Liver (tissue), 9 donors: ENCODE results near the gene KLK12. TPM values are rescaled to one million over a fixed set of nuclear protein-coding genes. Genes with fewer than 3 reads are reported as not detected.

Experiments
- DNase-seq: peaks from one replicate; pipeline ENCODE4 v3.0.0-alpha.2; 2017; ENCODE audit warnings: low spot score
- H3K27ac ChIP-seq, 2 donors: one replicate each; pipeline ENCODE4 v1.7.0; 2013; ENCODE audit warnings: inconsistent platforms in 2 of 2, low read length in 2 of 2, control low read depth in 1 of 2, low read depth in 1 of 2, mild to moderate bottlenecking in 1 of 2
- H3K27me3 ChIP-seq, 4 donors: one replicate each; pipeline versions ENCODE4 v1.6.1 to v1.7.0; 2013; ENCODE audit warnings: low read length in 3 of 4, inconsistent platforms in 1 of 4, mild to moderate bottlenecking in 1 of 4, moderate library complexity in 1 of 4; ENCODE audit not compliant: control insufficient read depth in 4 of 4, insufficient read depth in 4 of 4
- H3K36me3 ChIP-seq, 4 donors: one replicate each; pipeline versions ENCODE4 v1.6.1 to v1.7.0; 2013; ENCODE audit warnings: low read length in 3 of 4, mild to moderate bottlenecking in 3 of 4, low read depth in 1 of 4, moderate library complexity in 1 of 4; ENCODE audit not compliant: control insufficient read depth in 4 of 4, insufficient read depth in 3 of 4
- H3K4me1 ChIP-seq, 4 donors: one replicate each; pipeline versions ENCODE4 v1.6.1 to v1.7.0; 2013; ENCODE audit warnings: low read length in 3 of 4, mild to moderate bottlenecking in 3 of 4, moderate library complexity in 1 of 4; ENCODE audit not compliant: control insufficient read depth in 4 of 4, insufficient read depth in 4 of 4
- H3K4me3 ChIP-seq, 3 donors: one replicate each; pipeline versions ENCODE4 v1.6.1 to v1.7.0; 2013; ENCODE audit warnings: low read length in 3 of 3, control low read depth in 1 of 3, low read depth in 1 of 3, mild to moderate bottlenecking in 1 of 3
- H3K9ac ChIP-seq, 2 donors: one replicate each; pipeline ENCODE4 v1.7.0; 2013; ENCODE audit warnings: low read length in 2 of 2, mild to moderate bottlenecking in 2 of 2, moderate library complexity in 2 of 2, control low read depth in 1 of 2, low read depth in 1 of 2
- H3K9me3 ChIP-seq, 4 donors: one replicate each; pipeline versions ENCODE4 v1.6.1 to v1.7.0; 2013; ENCODE audit warnings: low read length in 3 of 4; ENCODE audit not compliant: control insufficient read depth in 4 of 4
- CTCF ChIP-seq: fragments of 150-350 bp; IDR thresholded peaks from 2 replicates; pipeline ENCODE4 v1.5.1; 2017; ENCODE audit warnings: improper control_type of control experiment, low read depth, low read length; ENCODE audit not compliant: missing input control
- EGR1 ChIP-seq, 2 donors: IDR thresholded peaks; 2 replicates each; pipeline ENCODE4 v1.6.1; 2016 to 2018; ENCODE audit warnings: antibody characterized with exemption in 2 of 2, low read depth in 2 of 2
- HNF4A ChIP-seq, 2 donors: conservative IDR thresholded peaks; 2 replicates each; pipeline ENCODE4 v1.6.1; 2016; ENCODE audit warnings: antibody characterized with exemption in 2 of 2, mild to moderate bottlenecking in 2 of 2
- JUND ChIP-seq, 2 donors: IDR thresholded peaks; 2 replicates each; pipeline ENCODE4 v1.6.1; 2016; ENCODE audit warnings: antibody characterized with exemption in 2 of 2
- MAX ChIP-seq: IDR thresholded peaks from 2 replicates; pipeline ENCODE4 v1.6.1; 2016; ENCODE audit warnings: antibody characterized with exemption
- RAD21 ChIP-seq, 2 donors: IDR thresholded peaks; 2 replicates each; pipeline ENCODE4 v1.6.1; 2016; ENCODE audit warnings: antibody characterized with exemption in 2 of 2, mild to moderate bottlenecking in 2 of 2
- REST ChIP-seq: IDR thresholded peaks from 2 replicates; pipeline ENCODE4 v1.6.1; 2016; ENCODE audit warnings: antibody characterized with exemption, mild to moderate bottlenecking
- SP1 ChIP-seq: IDR thresholded peaks from 2 replicates; pipeline ENCODE4 v1.6.1; 2018; ENCODE audit warnings: antibody characterized with exemption, mild to moderate bottlenecking
- TAF1 ChIP-seq: conservative IDR thresholded peaks from 2 replicates; pipeline ENCODE4 v1.6.1; 2016; ENCODE audit warnings: antibody characterized with exemption, mild to moderate bottlenecking
- YY1 ChIP-seq: IDR thresholded peaks from 2 replicates; pipeline ENCODE4 v1.6.1; 2016; ENCODE audit warnings: antibody characterized with exemption, mild to moderate bottlenecking
- ZBTB33 ChIP-seq: IDR thresholded peaks from 2 replicates; pipeline ENCODE4 v1.6.1; 2016; ENCODE audit warnings: antibody characterized with exemption
- WGBS: extraction: QIAGEN DNeasy Blood & Tissue Kit; methylation state at CpG from one replicate; pipeline ENCODE4 v1.1.7; 2013; 5-methylcytosine and 5-hydroxymethylcytosine counted together
- polyA plus RNA-seq, 2 donors: library from polyadenylated mRNA; stranded (reverse) in 1 of 2; unstranded in 1 of 2; fragments of 200-250 nt in 1 of 2; fragments of >200 nt in 1 of 2; fragmentation: Nextera tagmentation in 1 of 2; extraction: Ambion mirVana in 1 of 2; gene quantifications; one replicate each; pipeline versions ENCODE4 v1.2.1 to v1.2.3, GENCODE V29; 2013 to 2015
- total RNA-seq, 2 donors: library from RNA; depleted of rRNA; stranded (reverse); fragments of >200 nt; gene quantifications; one replicate each; pipeline ENCODE4 v1.2.3, GENCODE V29; 2014
- TF ChIP-seq, protein P1 (sequence below): IDR thresholded peaks from 2 replicates; pipeline ENCODE4 v1.6.1; 2016; ENCODE audit warnings: antibody characterized with exemption
- donor health status: healthy.
- donor health status: healthy.
- donor health status: healthy.
- donor health status: healthy.
- donor health status: healthy.

Gene KLK12
- total and polyA plus RNA-seq, 4 donors: not detected

DNA sequence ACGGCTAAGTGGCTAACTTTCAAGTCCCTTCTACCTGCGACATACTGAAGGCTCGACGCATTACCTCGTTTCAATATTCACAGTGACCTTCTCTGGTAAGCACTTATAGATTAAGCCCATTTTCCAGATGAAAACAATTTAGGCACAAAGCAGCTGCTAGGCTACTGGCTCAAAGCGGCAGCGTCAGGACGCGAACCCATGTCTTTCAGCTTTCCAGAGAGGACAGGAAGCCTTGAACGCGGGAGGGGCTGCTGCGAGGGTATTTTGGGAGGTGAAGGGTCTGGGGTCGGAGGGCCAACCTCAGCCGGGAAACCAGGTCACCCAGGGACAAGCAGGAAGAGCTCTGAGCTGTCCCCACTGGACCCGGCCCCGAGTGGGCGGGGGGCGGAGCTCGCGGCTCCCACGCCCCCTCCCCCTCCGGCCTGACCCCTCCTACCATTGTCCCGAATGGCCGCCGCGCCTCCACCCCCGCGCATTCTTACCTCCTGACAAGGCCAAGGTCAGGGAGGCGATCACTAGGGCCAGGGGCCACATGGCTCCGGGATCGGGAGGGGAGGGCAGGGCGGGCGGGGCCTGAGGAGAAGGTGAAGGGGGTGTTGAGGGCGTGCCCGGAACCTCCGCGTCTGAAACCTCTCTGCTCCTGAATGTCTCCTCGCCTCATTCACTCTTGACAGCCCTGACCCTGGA, 29.9 kb upstream of the KLK12 start, which contains the start of gene KLK13:
TSS of gene KLK13 (minus strand) at position 559 of the 687 bp plus-strand sequence. CDS start at position 534, 25 bp downstream.
- Histone ChIP-seq H3K27ac (no peak within 1 kb of the TSS), H3K9me3 (no peaks in the 10 kb centered on the region), H3K4me1 (no peaks in the 10 kb centered on the region), H3K36me3 (no peaks in the 10 kb centered on the region), H3K9ac (no peak within 1 kb of the TSS), H3K4me3 (no peak within 1 kb of the TSS), H3K27me3 (peaks cover 0 to 6% (median 1%) of the 10 kb centered on the region in 4 donors)
- WGBS: 14% methylated on average over 38 of the region's 38 CpGs
- no peak for TF ChIP-seq YY1
- no peak for TF ChIP-seq SP1
- no peak for TF ChIP-seq TAF1
- no peak for DNase-seq

DNA sequence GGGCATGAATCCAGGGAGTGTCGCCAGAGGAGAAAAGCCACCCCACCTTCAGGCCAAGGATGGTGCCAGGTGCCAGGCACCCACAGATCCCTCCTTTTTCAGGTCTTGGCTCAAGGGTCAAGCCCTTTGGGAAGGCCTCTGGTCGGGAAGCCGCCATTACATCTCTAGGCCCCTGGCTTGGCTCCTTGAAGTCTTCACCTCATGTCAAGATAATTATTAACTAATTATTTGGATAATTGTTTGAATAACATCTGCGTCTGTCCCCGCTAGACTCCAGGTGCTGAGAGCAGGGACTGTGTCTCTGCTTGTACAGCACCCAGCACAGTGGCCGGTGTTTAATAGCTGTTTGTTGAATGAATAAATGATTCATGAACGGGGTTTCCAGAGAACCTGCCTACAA, 28.9 kb upstream of the KLK12 start:
- no peaks in the 10 kb centered on the region for H3K4me1 ChIP-seq
- 63% methylated on average over 7 of the region's 7 CpGs for WGBS
- no peak overlapping the region for H3K4me3 ChIP-seq
- no peaks in the 10 kb centered on the region for H3K9me3 ChIP-seq
- no peaks in the 10 kb centered on the region for H3K36me3 ChIP-seq
- H3K27ac ChIP-seq: no peak overlapping the region
- DNase-seq: no peak
- peaks cover 0 to 6% (median 3%) of the 10 kb centered on the region in 4 donors for H3K27me3 ChIP-seq
- TF ChIP-seq EGR1 (IDR thresholded peaks at IDR 0.05; ENCODE audit: low read depth in 2 of 2) (no peak), CTCF (no peak), RAD21 (IDR thresholded peaks at IDR 0.05) (no peak), REST (no peak), YY1 (no peak), SP1 (no peak), JUND (IDR thresholded peaks at IDR 0.05) (no peak), HNF4A (conservative IDR thresholded peaks at IDR 0.05) (no peak), MAX (no peak), ZBTB33 (no peak)
- TF ChIP-seq, protein P1, sequence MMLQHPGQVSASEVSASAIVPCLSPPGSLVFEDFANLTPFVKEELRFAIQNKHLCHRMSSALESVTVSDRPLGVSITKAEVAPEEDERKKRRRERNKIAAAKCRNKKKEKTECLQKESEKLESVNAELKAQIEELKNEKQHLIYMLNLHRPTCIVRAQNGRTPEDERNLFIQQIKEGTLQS: no peak
- no peak overlapping the region for H3K9ac ChIP-seq
